ENCODE results near the gene SH2D3C. TPM values are rescaled to one million over a fixed set of nuclear protein-coding genes. Genes with fewer than 3 reads are reported as not detected.

SH2D3C gene
- total and polyA plus RNA-seq, 8 donors, result 1.4 to 7.1 (median 2.5) TPM

- no peak for ATAC-seq
- no peak for TF ChIP-seq CTCF (IDR thresholded peaks at IDR 0.05)
- Histone ChIP-seq H3K9me3 (no peaks in the 10 kb centered on the region), H3K36me3 (peaks cover 5 to 55% (median 42%) of the 10 kb centered on the region in 3 donors), H3K4me1 (peaks cover 30 to 49% (median 39%) of the 10 kb centered on the region in 3 donors), H3K4me3 (no peak overlapping the region), H3K27me3 (no peaks in the 10 kb centered on the region), H3K27ac (peak overlapping the region in 2 of 4 donors; percentile 41 to 53)
- intact Hi-C loops (cut with DNase I), result no loop called here
- peak in 4 of 6 donors; percentile 38 to 75 (median 52) for DNase-seq
- FAIRE-seq, result no peak
- WGBS, 2 donors, result 75 to 80% methylated on average over 25 of the region's 25 CpGs
Measured at GRCh38 chr9:127789179-127789578, 10.7 kb upstream of the SH2D3C start.

GRCh38 chr9:127788337-127789011 is 10.0 kb upstream of the SH2D3C start:
- Histone ChIP-seq H3K4me3 (peak overlapping the region in 1 of 4 donors; percentile 6), H3K27me3 (no peaks in the 10 kb centered on the region), H3K36me3 (peaks cover 5 to 55% (median 42%) of the 10 kb centered on the region in 3 donors), H3K9me3 (no peaks in the 10 kb centered on the region), H3K4me1 (peaks cover 23 to 42% (median 32%) of the 10 kb centered on the region in 3 donors), H3K27ac (peak overlapping the region; percentile 12 to 59 (median 52))
- no peak for TF ChIP-seq CTCF (IDR thresholded peaks at IDR 0.05)
- FAIRE-seq, result no peak
- intact Hi-C loops (cut with DNase I), result no loop called here
- ATAC-seq, result peak; percentile 44 to 52 (median 46)
- 48 to 49% methylated on average over 26 of the region's 26 CpGs for WGBS, 2 donors
- peak; percentile 71 to 91 (median 86) for DNase-seq

- peak overlapping the region in 3 of 4 donors; percentile 83 to 93 (median 91) for H3K27ac ChIP-seq
- no peak for DNase-seq
- no peak for FAIRE-seq
- H3K4me1 ChIP-seq, result peaks cover 17 to 36% (median 25%) of the 10 kb centered on the region in 3 donors
- H3K36me3 ChIP-seq, result peaks cover 5 to 49% (median 40%) of the 10 kb centered on the region in 3 donors
- no peaks in the 10 kb centered on the region for H3K27me3 ChIP-seq
- TF ChIP-seq CTCF (IDR thresholded peaks at IDR 0.05), result peak in 2 of 4 donors; percentile 6 to 11
- no peak for ATAC-seq
- intact Hi-C loops (cut with DNase I), result no loop called here
- WGBS, 2 donors, result 2% methylated on average over 12 of the region's 12 CpGs
- H3K4me3 ChIP-seq, result peak overlapping the region; percentile 73 to 100 (median 98)
- no peaks in the 10 kb centered on the region for H3K9me3 ChIP-seq
Measured at GRCh38 chr9:127786773-127787104, 8.3 kb upstream of the SH2D3C start.

GRCh38 chr9:127785933-127786772 is 7.7 kb upstream of the SH2D3C start, which contains the start of gene CDK9:
TSS of gene CDK9 (plus strand) at chr9:127786034. CDS start at chr9:127786149, 115 bp downstream.
- FAIRE-seq, result no peak
- 0 to 1% methylated on average over 65 to 75 of the region's 75 CpGs for WGBS, 2 donors
- H3K4me1 ChIP-seq, result peaks cover 17 to 36% (median 25%) of the 10 kb centered on the region in 3 donors

More at GRCh38 chr9:127785933-127786772, 7.7 kb upstream of the SH2D3C start, which contains the start of gene CDK9:
- intact Hi-C loops (cut with DNase I), result no loop called here
- TF ChIP-seq CTCF (IDR thresholded peaks at IDR 0.05), result no peak
- H3K27ac ChIP-seq, result peak within 1 kb of the TSS; percentile 84 to 93 (median 90)
- H3K36me3 ChIP-seq, result peaks cover 5 to 45% (median 34%) of the 10 kb centered on the region in 3 donors
- peak within 1 kb of the TSS; percentile 73 to 100 (median 98) for H3K4me3 ChIP-seq
- DNase-seq, result peak; percentile 90 to 97 (median 94)
- no peaks in the 10 kb centered on the region for H3K9me3 ChIP-seq
- H3K27me3 ChIP-seq, result no peaks in the 10 kb centered on the region
- ATAC-seq, result peak; percentile 72 to 81 (median 76)

All from pancreas (tissue), 10 donors.